ENCODE data around the gene TMBIM1.

TMBIM1 gene

GRCh38 chr2:218300141-218300540, 7.8 kb upstream of the TMBIM1 start:
- Histone ChIP-seq H3K27ac (replicated peaks) (no peak overlapping the region), H3K4me3 (replicated peaks; ENCODE audit: insufficient read depth, low read length) (no peak overlapping the region), H3K27me3 (ENCODE audit: insufficient read depth, poor library complexity, severe bottlenecking) (no peaks in the 10 kb centered on the region)
- DNase-seq (ENCODE audit: low read depth in 1 of 2, low spot score in 1 of 2), result no peak
- TF ChIP-seq REST (IDR thresholded peaks at IDR 0.05; ENCODE audit: insufficient replicate concordance, low read depth), result no peak
- no peak for TF ChIP-seq SPI1 (IDR thresholded peaks at IDR 0.05; ENCODE audit: borderline replicate concordance, low read depth)
- no peak for TF ChIP-seq GABPA (IDR thresholded peaks at IDR 0.05; ENCODE audit: low read depth)
- no peak for TF ChIP-seq POLR2AphosphoS5 (IDR thresholded peaks at IDR 0.05; ENCODE audit: low read depth)
- no peak for TF ChIP-seq CTCF (IDR thresholded peaks at IDR 0.05; ENCODE audit: insufficient read depth, low read length)

GRCh38 chr2:218298314-218298875, 6.1 kb upstream of the TMBIM1 start:
- no peak overlapping the region for H3K4me3 ChIP-seq (replicated peaks; ENCODE audit: insufficient read depth, low read length)
- TF ChIP-seq CTCF (IDR thresholded peaks at IDR 0.05; ENCODE audit: insufficient read depth, low read length) (no peak), SPI1 (IDR thresholded peaks at IDR 0.05; ENCODE audit: borderline replicate concordance, low read depth) (no peak), POLR2AphosphoS5 (IDR thresholded peaks at IDR 0.05; ENCODE audit: low read depth) (no peak), GABPA (IDR thresholded peaks at IDR 0.05; ENCODE audit: low read depth) (no peak), REST (IDR thresholded peaks at IDR 0.05; ENCODE audit: insufficient replicate concordance, low read depth) (no peak)
- DNase-seq (ENCODE audit: low read depth in 1 of 2, low spot score in 1 of 2), result no peak
- no peaks in the 10 kb centered on the region for H3K27me3 ChIP-seq (ENCODE audit: insufficient read depth, poor library complexity, severe bottlenecking)
- H3K27ac ChIP-seq (replicated peaks), result no peak overlapping the region

GRCh38 chr2:218296847-218297246, 4.5 kb upstream of the TMBIM1 start:
- no peak overlapping the region for H3K27ac ChIP-seq (replicated peaks)
- no peak for TF ChIP-seq REST (IDR thresholded peaks at IDR 0.05; ENCODE audit: insufficient replicate concordance, low read depth)
- no peak for TF ChIP-seq SPI1 (IDR thresholded peaks at IDR 0.05; ENCODE audit: borderline replicate concordance, low read depth)
- TF ChIP-seq GABPA (IDR thresholded peaks at IDR 0.05; ENCODE audit: low read depth), result no peak
- TF ChIP-seq CTCF (IDR thresholded peaks at IDR 0.05; ENCODE audit: insufficient read depth, low read length), result no peak
- no peak for TF ChIP-seq POLR2AphosphoS5 (IDR thresholded peaks at IDR 0.05; ENCODE audit: low read depth)
- no peak for DNase-seq (ENCODE audit: low read depth in 1 of 2, low spot score in 1 of 2)
- no peak overlapping the region for H3K4me3 ChIP-seq (replicated peaks; ENCODE audit: insufficient read depth, low read length)
- H3K27me3 ChIP-seq (ENCODE audit: insufficient read depth, poor library complexity, severe bottlenecking), result no peaks in the 10 kb centered on the region

All from HL-60 (cell line).